ENCODE data around the gene H2BK1.

The H2BK1 gene

DNA sequence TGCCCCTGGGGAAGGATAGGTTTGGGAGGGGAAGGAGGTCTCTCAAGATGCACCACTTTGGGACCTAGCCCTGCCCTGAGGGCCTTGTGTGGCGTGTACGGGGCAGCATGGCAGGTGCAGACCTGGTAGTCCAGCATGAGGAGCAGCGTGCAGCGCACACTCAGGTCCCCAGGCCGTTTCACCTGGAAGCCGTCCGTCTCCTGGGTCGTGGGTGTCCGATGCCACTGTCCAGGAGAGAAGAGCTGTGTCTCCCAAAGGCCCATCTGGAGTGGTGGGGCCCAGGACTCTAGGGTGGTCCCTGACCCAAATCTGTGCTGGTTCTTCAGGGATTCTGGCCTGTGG, 31.4 kb upstream of the H2BK1 start:
- TF ChIP-seq, protein P1, sequence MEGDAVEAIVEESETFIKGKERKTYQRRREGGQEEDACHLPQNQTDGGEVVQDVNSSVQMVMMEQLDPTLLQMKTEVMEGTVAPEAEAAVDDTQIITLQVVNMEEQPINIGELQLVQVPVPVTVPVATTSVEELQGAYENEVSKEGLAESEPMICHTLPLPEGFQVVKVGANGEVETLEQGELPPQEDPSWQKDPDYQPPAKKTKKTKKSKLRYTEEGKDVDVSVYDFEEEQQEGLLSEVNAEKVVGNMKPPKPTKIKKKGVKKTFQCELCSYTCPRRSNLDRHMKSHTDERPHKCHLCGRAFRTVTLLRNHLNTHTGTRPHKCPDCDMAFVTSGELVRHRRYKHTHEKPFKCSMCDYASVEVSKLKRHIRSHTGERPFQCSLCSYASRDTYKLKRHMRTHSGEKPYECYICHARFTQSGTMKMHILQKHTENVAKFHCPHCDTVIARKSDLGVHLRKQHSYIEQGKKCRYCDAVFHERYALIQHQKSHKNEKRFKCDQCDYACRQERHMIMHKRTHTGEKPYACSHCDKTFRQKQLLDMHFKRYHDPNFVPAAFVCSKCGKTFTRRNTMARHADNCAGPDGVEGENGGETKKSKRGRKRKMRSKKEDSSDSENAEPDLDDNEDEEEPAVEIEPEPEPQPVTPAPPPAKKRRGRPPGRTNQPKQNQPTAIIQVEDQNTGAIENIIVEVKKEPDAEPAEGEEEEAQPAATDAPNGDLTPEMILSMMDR (conservative IDR thresholded peaks at IDR 0.05; ENCODE audit: control insufficient read depth, insufficient read depth, low read depth, low read length), result no peak
- no peak overlapping the region for H3K4me3 ChIP-seq (ENCODE audit: control insufficient read depth, low read depth, low read length)
- DNase-seq (ENCODE audit: low read depth), result no peak

DNA sequence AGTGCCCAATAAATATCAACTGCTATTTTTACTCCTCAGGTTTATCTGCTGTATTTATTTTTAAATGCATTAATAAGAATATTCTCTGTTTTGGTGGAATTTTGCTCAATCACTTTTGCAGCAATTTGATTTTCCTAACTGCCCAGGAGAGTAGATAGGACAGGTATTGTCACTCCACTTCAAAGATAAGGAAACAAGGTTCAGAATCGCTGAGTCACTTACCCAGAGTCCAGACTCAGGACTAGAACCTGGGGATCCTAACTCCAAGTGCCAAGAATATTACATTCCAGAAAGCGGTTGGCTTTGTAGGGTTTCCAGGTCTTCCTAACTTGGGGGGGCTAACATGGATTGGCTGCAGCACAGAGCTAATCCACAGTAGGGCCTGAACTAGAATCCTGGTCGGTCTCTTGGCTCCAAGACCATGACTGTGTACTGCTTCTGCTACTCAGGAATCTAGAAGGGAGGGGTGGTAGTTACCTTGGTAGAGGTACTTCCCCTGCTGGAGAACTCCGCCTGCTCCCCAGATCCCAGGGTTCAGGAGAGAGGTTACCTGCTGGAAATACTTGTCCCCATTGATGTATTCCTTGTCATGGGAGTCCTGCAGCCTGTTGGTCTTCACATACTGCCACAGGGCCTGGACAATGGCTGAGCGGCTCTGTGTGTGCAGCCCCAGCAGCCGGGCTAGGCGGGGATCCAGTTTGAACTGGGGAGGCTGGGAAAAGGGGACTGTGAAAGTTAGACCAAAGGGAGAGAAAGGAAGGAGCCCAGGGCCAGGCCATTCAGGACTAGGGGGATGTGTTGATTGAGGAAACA, 30.9 kb upstream of the H2BK1 start:
- DNase-seq (ENCODE audit: low read depth), result no peak
- TF ChIP-seq, protein P1 (conservative IDR thresholded peaks at IDR 0.05; ENCODE audit: control insufficient read depth, insufficient read depth, low read depth, low read length), result no peak
- no peak overlapping the region for H3K4me3 ChIP-seq (ENCODE audit: control insufficient read depth, low read depth, low read length)

DNA sequence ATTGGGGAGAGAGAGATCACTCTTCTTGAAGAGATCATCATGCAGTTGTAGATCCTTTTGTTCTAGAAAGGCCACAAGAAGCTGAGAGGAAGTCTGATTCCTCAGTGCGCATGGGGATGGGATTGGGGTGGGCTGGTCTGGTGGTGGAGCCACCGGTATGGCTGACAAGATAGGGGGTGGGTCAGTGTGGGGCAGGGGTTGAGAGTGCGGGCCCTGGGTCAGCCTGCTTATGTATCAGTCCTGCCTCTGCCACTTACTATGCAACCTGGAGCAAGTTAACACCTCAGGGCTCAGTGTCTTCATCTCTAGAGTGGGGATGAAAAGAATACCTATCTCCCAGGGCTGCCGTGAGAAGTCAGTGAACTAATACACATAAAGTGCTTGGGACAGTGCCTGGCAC, 30.2 kb upstream of the H2BK1 start:
- no peak overlapping the region for H3K4me3 ChIP-seq (ENCODE audit: control insufficient read depth, low read depth, low read length)
- TF ChIP-seq, protein P1 (conservative IDR thresholded peaks at IDR 0.05; ENCODE audit: control insufficient read depth, insufficient read depth, low read depth, low read length), result no peak
- DNase-seq (ENCODE audit: low read depth), result no peak

DNA sequence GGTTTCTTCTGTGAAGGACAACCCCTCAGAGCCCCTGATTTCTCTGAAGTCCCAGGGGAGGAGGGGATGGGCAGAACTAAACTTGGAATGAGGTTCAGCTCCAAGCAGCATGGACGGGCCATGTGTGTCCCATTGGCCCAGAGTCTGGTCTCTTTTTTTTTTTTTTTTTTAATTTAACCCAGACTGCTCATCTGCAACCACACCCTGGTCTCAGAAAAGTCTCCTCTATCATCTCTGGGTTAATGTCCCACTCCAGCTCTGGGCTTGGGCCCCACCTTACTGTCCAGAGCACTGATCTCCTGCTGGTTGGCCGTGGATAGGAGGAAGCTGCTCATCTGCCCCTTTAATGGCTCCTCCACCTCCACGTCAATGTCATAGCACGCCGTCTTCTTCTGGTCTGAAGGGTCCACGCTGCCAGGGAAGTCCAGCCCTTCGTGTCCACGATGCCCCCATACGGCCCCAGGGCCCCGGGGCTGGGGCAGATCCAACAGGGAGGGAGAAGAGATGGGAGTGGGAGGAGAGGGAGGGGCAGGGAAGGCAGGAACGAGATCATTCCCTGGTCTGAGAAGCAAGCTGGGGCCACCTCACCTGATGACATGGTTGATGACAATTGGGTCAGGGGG, 29.7 kb upstream of the H2BK1 start:
- TF ChIP-seq, protein P1 (conservative IDR thresholded peaks at IDR 0.05; ENCODE audit: control insufficient read depth, insufficient read depth, low read depth, low read length), result no peak
- no peak for DNase-seq (ENCODE audit: low read depth)
- no peak overlapping the region for H3K4me3 ChIP-seq (ENCODE audit: control insufficient read depth, low read depth, low read length)

DNA sequence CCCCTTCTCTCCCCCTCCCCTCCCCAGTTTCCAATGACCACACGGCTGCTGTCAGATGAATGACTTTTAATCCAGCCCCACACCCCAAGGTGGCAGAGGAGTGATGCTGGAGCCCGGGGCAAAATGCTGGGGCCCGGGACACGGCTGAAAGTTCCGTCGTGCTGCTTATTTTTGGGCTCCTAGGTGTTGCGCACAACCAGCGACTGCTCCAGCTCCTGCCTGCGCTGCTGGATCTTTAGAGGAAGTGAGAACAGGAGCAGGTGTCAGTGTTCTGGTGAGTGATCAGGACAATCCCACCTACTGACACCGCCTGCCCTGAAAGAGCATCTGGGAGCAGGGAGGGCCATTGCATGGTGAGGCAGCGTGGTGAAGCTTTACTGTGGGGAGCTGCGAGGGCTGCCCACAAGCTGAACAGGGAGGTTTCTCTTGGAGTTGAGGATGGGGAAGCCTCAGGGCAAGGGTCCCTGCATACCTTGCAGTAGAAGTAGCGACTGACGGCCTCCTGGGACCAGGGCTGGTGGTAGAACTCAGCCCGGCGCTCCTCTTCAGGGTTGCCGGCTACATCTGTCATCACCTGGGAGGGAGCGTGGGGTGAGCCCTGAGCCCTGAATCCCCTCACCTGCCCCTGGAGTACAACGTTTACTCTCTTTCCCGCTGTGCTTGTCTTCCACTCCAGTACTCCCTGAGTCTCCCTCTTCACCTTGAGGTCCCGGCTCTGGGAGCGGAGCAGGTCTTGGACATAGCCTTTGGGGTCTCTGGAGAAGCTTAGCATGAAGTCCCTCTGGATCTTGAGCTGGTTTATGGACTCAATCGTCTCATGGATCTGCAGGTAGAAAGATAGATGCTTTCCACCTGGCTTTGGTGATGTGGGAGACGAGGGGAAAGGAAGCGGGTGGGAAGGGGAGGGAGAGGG, 28.9 kb upstream of the H2BK1 start:
- no peak overlapping the region for H3K4me3 ChIP-seq (ENCODE audit: control insufficient read depth, low read depth, low read length)
- no peak for DNase-seq (ENCODE audit: low read depth)
- TF ChIP-seq, protein P1 (conservative IDR thresholded peaks at IDR 0.05; ENCODE audit: control insufficient read depth, insufficient read depth, low read depth, low read length), result no peak

DNA sequence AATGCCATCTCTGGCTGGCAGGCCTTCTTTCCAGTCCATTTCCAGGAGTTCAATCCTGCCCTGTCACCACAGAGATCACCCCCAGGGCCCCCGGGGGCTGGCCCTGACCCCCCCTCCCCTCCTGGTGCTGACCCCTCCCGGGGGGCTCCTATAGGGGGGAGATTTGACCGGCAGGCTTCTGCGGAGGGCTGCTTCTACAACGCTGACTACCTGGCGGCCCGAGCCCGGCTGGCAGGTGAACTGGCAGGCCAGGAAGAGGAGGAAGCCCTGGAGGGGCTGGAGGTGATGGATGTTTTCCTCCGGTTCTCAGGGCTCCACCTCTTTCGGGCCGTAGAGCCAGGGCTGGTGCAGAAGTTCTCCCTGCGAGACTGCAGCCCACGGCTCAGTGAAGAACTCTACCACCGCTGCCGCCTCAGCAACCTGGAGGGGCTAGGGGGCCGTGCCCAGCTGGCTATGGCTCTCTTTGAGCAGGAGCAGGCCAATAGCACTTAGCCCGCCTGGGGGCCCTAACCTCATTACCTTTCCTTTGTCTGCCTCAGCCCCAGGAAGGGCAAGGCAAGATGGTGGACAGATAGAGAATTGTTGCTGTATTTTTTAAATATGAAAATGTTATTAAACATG, 28.0 kb upstream of the H2BK1 start:
- TF ChIP-seq, protein P1 (conservative IDR thresholded peaks at IDR 0.05; ENCODE audit: control insufficient read depth, insufficient read depth, low read depth, low read length), result no peak
- DNase-seq (ENCODE audit: low read depth), result no peak
- H3K4me3 ChIP-seq (ENCODE audit: control insufficient read depth, low read depth, low read length), result no peak overlapping the region

Data from fibroblast of mammary gland (primary cell).